ENCODE data around the gene UMOD.

Gene UMOD

DNA sequence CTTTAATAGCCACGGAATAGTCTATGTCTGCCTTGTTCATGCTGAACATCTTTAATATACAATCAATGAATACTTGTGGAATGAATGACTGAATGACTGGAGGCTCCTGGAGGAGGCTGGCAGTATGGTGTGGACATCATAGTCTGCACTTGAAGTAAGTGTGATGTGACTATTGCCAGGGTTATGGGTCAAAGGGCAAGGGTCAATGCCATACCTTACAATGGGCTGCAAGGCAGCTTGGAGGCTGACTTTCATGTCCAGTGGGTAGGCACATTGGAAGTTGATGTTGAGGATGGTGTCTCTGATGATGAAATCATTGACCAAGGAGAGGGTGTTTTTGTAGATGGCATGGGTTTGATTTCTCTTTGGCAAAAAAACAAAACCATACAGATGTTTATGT lies 33.1 kb downstream of the UMOD start:
- DNase-seq (ENCODE audit: low read depth), result no peak
- H3K4me3 ChIP-seq (ENCODE audit: low read depth, low read length), result no peak overlapping the region
- no peak for TF ChIP-seq CTCF (IDR thresholded peaks at IDR 0.05; ENCODE audit: insufficient read depth, low read depth, low read length, missing control alignments)

DNA sequence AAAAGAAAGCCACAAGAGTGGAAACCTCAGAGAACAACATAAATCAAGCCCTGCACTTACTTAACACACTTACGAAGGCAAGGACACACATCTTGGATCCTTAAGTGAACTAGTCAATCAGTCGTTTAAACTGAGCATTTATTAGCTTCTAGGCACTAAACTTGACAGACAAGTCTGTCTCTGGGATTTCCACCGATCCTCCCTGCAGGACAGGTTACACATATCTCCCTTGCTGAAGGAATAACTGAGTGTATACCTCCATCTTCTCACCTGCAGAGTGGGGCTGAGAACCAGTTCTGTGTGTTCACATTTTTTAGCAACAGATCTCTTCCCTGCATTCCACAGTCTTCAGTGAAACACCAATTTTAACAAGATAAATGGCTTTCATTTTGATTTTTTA lies 34.1 kb downstream of the UMOD start:
- no peak for DNase-seq (ENCODE audit: low read depth)
- TF ChIP-seq CTCF (IDR thresholded peaks at IDR 0.05; ENCODE audit: insufficient read depth, low read depth, low read length, missing control alignments), result no peak
- no peak overlapping the region for H3K4me3 ChIP-seq (ENCODE audit: low read depth, low read length)

DNA sequence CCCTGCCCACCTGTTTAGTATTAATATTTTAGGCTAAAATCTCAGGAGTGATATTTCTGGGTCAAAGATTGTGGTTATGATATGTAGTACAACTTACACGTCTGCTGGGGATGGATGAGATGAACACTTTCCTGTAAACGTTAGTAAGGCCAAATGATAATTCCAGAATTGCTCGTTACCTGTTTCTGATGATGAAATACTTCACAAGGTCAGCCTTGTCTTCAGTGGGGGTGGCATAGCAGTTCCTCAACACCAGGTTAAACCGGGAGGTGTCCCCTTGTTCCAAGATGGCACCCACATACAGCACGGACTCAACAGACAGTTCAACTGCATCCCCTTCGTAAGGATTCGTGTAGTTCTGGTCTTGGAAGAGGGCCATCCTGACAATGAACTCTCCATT lies 34.5 kb downstream of the UMOD start:
- no peak for TF ChIP-seq CTCF (IDR thresholded peaks at IDR 0.05; ENCODE audit: insufficient read depth, low read depth, low read length, missing control alignments)
- no peak overlapping the region for H3K4me3 ChIP-seq (ENCODE audit: low read depth, low read length)
- DNase-seq (ENCODE audit: low read depth), result no peak

GRCh38 chr16:20317117-20317516 lies 35.4 kb downstream of the UMOD start:
- TF ChIP-seq CTCF (IDR thresholded peaks at IDR 0.05; ENCODE audit: insufficient read depth, low read depth, low read length, missing control alignments), result no peak
- no peak overlapping the region for H3K4me3 ChIP-seq (ENCODE audit: low read depth, low read length)
- no peak for DNase-seq (ENCODE audit: low read depth)

- no peak for TF ChIP-seq CTCF (IDR thresholded peaks at IDR 0.05; ENCODE audit: insufficient read depth, low read depth, low read length, missing control alignments)
- no peak overlapping the region for H3K4me3 ChIP-seq (ENCODE audit: low read depth, low read length)
- DNase-seq (ENCODE audit: low read depth), result no peak
Measured at GRCh38 chr16:20316715-20317114, 35.8 kb downstream of the UMOD start.

- TF ChIP-seq CTCF (IDR thresholded peaks at IDR 0.05; ENCODE audit: insufficient read depth, low read depth, low read length, missing control alignments), result no peak
- no peak for DNase-seq (ENCODE audit: low read depth)
- H3K4me3 ChIP-seq (ENCODE audit: low read depth, low read length), result no peak overlapping the region
Measured at GRCh38 chr16:20315764-20316163, 36.8 kb downstream of the UMOD start.

DNA sequence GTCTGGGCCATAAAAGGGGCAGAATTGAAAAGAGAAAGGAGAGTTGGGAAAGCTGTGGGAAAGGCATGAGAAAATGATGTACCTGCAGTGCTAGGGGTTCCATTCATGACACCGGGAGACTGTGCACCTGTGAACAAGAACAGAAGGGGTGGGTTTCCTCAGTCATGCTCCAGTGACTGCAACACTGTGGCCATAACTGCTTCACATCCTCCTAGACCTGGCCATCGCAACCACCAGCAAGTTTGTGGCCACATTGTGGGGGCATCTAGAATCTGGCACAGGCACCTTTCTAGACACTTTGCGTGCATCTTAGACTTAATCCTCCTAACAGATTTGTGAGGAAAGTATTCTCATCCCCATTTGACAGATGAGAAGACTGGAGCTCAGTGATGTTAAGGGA lies 37.9 kb downstream of the UMOD start:
- no peak overlapping the region for H3K4me3 ChIP-seq (ENCODE audit: low read depth, low read length)
- no peak for TF ChIP-seq CTCF (IDR thresholded peaks at IDR 0.05; ENCODE audit: insufficient read depth, low read depth, low read length, missing control alignments)
- no peak for DNase-seq (ENCODE audit: low read depth)

All from GM12865 (cell line).